Right ventricle myocardium inferior (tissue), 1 donor: ENCODE data around the gene CHSY1. TPM values are rescaled to one million over a fixed set of nuclear protein-coding genes. Genes with fewer than 3 reads are reported as not detected.

Source experiments
- ATAC-seq: fragments of 200-7000 bp; cut with Tn5 transposase; one replicate; pipeline ENCODE4 v1.9.1; 2020; ENCODE audit warnings: mild to moderate bottlenecking, moderate library complexity
- DNase-seq: peaks from one replicate; pipeline ENCODE4 v3.0.0; 2021; ENCODE audit errors: missing footprints
- intact Hi-C: fragments of 100-400 bp; cut with DNase I; formaldehyde crosslinking; loops from one replicate; pipeline ENCODE4 v1.11.0; 2022
- total RNA-seq: library from RNA; stranded (reverse); fragmentation: NEBNext Ultra II Directional; extraction: Animal tissue kit (Norgen Biotek cat#: 25700); gene quantifications from one replicate; pipeline ENCODE4 v1.2.1, GENCODE V29; 2021
- donor health status: DM: no; HTN: yes; CAD: no; lungs with severe emphysema.

Gene CHSY1
- total RNA-seq, 1 donor from 2014 or later, result 13.3 TPM

DNA sequence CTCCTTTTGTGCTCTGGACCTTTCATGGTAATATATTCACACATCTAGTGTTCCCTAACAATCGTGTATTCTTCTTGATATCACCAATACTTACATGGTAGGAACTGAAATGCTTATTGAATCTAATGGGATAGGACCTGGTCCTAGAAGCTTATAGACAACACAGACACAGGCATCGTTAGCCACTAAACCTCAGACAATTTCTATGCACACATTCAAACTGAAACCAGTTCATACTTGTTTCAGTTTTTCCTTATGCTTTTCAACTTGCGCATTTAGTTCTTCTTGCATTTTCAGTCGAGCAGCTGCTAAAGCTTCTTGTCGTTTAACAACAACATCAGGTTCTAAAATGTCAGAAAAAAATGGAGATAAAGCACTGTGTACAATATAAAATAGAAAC is 23.2 kb upstream of the CHSY1 start:
- DNase-seq (no peak), ATAC-seq (no peak)
- intact Hi-C loops, result no loop called here

GRCh38 chr15:101273534-101273933 is 21.7 kb upstream of the CHSY1 start:
- intact Hi-C loops, result no loop called here
- ATAC-seq (no peak), DNase-seq (no peak)

- intact Hi-C loops, result no loop called here
- ATAC-seq, result no peak
Observed at GRCh38 chr15:101272584-101272983, 20.7 kb upstream of the CHSY1 start.

GRCh38 chr15:101269479-101270223 is 17.8 kb upstream of the CHSY1 start:
- ATAC-seq (peak; percentile 51), DNase-seq (no peak)
- intact Hi-C loops, result loop anchor here (5.0 kb wide), 1 partner anchor 642 kb away; no protein-coding TSS in a partner anchor

More at GRCh38 chr15:101272584-101272983, 20.7 kb upstream of the CHSY1 start:
- DNase-seq, result no peak

- peak; percentile 63 for ATAC-seq
- DNase-seq, result no peak
- intact Hi-C loops, result loop anchor here (5.0 kb wide), 1 partner anchor 640 kb away; no protein-coding TSS in a partner anchor
Observed at GRCh38 chr15:101267320-101268104, 15.7 kb upstream of the CHSY1 start.

- intact Hi-C loops, result loop anchor here (5.0 kb wide), 1 partner anchor 639 kb away; no protein-coding TSS in a partner anchor
- ATAC-seq (peak; percentile 3), DNase-seq (no peak)
Observed at GRCh38 chr15:101266787-101267186, 14.9 kb upstream of the CHSY1 start.

GRCh38 chr15:101266034-101266433 is 14.2 kb upstream of the CHSY1 start:
- intact Hi-C loops, result loop anchor here (5.0 kb wide), 1 partner anchor 639 kb away; no protein-coding TSS in a partner anchor
- ATAC-seq (no peak), DNase-seq (no peak)

- ATAC-seq, result no peak
- intact Hi-C loops, result loop anchor here (5.0 kb wide), 1 partner anchor 638 kb away; no protein-coding TSS in a partner anchor
- DNase-seq, result no peak
Observed at GRCh38 chr15:101264911-101265641, 13.2 kb upstream of the CHSY1 start.

GRCh38 chr15:101264011-101264410 is 12.2 kb upstream of the CHSY1 start:
- ATAC-seq, result no peak
- intact Hi-C loops, result no loop called here

GRCh38 chr15:101262551-101262950 is 10.7 kb upstream of the CHSY1 start:
- DNase-seq (no peak), ATAC-seq (no peak)
- intact Hi-C loops, result no loop called here

More at GRCh38 chr15:101264011-101264410, 12.2 kb upstream of the CHSY1 start:
- no peak for DNase-seq

- no peak for DNase-seq
- ATAC-seq, result peak; percentile 53
Observed at GRCh38 chr15:101258238-101259144, 6.6 kb upstream of the CHSY1 start.

DNA sequence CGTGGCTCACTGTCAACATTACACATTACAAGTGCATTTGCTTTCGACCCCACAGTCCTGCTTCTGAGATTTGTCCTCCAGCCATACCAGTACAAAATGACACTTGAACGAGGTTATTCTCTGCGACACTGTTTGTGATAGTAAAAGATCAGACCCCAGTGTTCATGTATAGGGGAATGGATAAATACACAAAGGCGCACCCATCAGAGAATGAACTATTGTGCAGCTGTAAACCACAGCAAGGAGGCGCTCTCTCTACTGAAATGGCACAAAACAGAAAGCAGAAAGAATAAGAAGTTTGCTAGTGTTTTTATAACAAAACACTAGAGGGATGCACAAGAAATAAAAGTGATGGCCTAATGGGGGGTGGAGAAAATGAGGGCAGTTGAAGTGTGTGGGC is 4.9 kb upstream of the CHSY1 start:
- ATAC-seq (no peak), DNase-seq (no peak)
- intact Hi-C loops, result loop anchor here (5.0 kb wide), 1 partner anchor 339 kb away; the partner anchor contains the start of gene LRRK1

More at GRCh38 chr15:101258238-101259144, 6.6 kb upstream of the CHSY1 start:
- intact Hi-C loops, result loop anchor here (1.0 to 5.0 kb wide), 3 partner anchors 169 to 341 kb away; partner anchors contain the start of gene LRRK1

- DNase-seq (no peak), ATAC-seq (peak; percentile 47)
- intact Hi-C loops, result loop anchor here (5.0 kb wide), 1 partner anchor 338 kb away; the partner anchor contains the start of gene LRRK1
Observed at GRCh38 chr15:101255615-101256241, 3.9 kb upstream of the CHSY1 start.

GRCh38 chr15:101255051-101255395 is 3.2 kb upstream of the CHSY1 start:
- DNase-seq (no peak), ATAC-seq (no peak)
- intact Hi-C loops, result loop anchor here (5.0 kb wide), 1 partner anchor 338 kb away; the partner anchor contains the start of gene LRRK1

GRCh38 chr15:101254157-101255050 is 2.6 kb upstream of the CHSY1 start:
- DNase-seq, result no peak
- ATAC-seq, result no peak
- intact Hi-C loops, result loop anchor here (5.0 kb wide), 1 partner anchor 337 kb away; the partner anchor contains the start of gene LRRK1

DNA sequence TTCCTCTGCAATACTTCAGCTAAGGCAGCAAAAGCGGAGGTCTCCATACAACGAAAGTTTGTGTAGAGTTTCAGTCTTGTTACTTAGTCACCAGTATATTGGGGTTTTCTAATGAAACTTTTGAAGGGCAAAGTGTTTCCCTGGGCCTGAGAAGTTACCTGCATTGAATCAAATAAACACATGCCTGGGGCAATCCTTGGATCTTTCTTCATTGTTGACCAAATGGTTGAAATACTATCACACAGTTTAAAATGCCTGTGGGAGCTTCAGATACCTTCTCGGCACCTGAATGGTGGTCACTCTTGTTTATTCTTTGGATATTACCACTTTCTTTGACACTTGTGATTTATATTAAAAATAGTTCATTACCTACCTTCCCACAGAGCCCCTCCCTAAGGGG is 988 bp upstream of the CHSY1 start:
- DNase-seq, result no peak
- intact Hi-C loops, result no loop called here
- ATAC-seq, result no peak
